Right kidney (tissue), 1 donor: ENCODE results near the gene ANKFN1.

Source experiments
- DNase-seq: peaks from one replicate; pipeline ENCODE4 v3.0.0-alpha.2; 2016

Gene ANKFN1

DNA sequence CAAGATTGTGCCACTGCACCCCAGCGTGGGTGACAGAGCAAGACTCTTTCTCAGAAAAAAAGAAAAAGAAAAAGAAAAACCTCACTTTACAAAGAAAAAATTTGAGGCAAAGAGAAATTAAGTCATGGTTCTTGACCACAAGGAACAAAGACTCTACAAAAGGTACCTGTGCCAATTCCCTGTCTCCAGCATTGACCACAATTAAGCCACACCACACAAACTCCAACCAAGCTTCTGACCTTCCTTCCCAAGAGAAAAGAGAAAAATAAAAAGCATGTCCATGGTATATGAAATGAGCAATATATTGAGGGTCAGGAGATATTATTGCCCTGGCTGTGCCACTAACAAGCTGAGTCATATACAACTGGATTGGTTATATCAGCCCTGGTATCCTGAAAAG lies 293.9 kb downstream of the ANKFN1 start:
- no peak for DNase-seq

GRCh38 chr17:56448371-56448770 lies 295.1 kb downstream of the ANKFN1 start:
- no peak for DNase-seq

GRCh38 chr17:56449176-56449575 lies 295.9 kb downstream of the ANKFN1 start:
- no peak for DNase-seq

DNA sequence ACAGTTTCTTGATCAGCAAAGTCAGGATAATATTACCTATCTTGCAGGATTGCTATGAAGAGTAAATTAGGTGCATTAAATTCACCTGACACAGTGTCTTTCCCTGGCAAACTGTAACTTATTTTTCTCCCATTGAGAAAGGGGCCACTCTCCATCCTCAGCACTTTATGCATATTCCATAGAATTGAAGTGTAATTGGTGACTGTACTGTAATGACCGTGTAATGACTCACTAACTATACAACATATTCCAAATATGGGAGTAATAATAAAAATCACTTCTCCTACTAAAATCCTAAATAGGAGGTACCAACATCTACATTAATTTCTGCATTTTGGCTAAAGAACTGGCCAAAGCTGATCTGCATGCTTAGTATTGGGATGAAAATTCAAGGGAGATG lies 298.4 kb downstream of the ANKFN1 start:
- DNase-seq: no peak

DNA sequence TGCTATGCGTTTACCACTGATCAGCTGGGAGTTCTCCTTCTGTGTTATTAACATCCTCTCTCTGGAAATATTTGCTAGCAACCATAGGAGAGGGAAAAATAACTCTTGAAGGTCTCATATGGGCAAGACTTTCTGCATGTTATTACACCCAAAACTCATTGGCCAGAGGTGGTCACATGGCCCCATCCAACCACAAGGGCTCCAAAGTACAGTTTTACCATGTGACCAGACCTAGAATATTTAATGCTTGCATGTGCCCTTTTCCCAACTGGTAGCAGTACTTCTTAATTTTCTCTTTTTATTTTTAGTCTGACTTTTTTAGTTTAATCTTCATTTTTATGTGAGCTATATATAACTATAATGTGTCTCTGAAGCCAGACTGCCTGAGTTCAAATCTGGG lies 299.2 kb downstream of the ANKFN1 start:
- no peak for DNase-seq

DNA sequence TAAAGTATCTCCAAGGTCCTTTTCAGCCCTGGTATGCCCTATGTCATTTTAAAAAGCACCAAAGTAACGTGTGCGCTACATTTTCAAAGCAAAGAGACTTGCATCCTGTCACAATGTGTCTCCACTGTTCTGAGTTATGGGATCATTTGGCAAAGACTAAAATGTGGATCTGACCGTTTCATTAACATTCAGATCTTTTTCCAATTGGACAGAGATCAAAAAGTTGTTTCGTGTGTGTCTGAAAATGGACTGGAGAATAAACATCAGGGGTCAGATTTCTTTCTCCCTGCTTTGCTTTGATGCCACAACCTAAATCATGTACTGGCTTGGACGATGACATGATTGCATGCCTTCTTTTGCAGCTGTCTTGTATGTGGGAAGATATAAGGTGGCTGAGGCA lies 304.2 kb downstream of the ANKFN1 start:
- no peak for DNase-seq

DNA sequence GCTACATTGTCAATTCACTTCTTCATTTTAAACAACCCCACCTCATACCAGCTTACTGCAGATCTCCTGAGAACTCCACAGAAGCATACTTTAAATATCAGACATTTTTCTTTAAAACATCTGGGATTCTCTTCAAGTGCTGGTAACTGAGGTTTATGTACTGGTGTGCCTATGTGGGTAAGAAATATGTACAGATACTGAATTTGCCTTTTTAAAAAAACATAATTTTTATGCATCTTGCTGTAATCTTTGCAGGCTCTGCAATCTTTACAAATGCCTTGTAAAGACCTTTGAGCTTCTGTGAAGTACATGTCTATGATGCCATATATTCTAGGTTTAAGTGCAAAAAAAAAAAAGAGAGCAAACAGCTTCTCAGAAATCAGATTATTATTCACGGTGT lies 312.6 kb downstream of the ANKFN1 start:
- DNase-seq: no peak

DNA sequence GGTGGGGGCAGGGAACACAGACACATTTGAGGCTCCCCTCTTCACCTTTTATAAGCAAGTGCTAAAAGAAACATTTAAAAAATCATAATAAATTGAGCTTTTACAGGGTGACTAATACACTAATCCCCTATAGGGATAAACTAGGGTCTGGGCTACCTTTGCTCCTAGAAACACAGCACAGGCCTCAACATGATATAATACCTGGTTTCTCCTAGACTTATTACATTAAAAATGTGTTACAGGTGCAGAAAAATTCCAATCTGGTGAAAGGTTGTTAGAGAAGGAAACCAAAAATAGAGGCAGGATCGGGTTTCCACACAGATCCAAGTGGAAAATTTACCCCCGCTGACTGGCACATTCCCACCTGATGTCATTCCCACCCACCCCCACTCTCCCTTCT lies 315.6 kb downstream of the ANKFN1 start:
- no peak for DNase-seq

DNA sequence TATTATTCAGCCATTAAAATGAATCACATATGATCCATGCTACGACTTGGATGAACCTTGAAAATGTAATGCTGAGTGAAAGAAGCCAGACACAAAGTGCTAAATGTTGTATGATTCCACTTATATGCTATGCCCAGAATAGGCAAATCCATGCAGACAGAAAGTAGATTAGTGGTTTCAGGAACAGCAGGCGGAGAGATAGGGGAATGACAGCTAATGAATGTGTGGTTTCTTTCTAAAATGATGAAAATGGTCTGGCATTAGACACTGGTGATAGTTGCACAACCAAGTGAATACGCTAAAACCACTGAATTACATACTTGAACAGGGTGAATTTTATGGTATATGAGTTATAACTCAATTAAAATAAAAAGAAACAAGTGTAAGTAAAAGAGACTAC lies 318.4 kb downstream of the ANKFN1 start:
- DNase-seq: no peak

- no peak for DNase-seq
Measured at GRCh38 chr17:56475116-56475515, 321.8 kb downstream of the ANKFN1 start.

GRCh38 chr17:56478836-56479447 lies 325.7 kb downstream of the ANKFN1 start:
- no peak for DNase-seq

- no peak for DNase-seq
Measured at GRCh38 chr17:56480501-56480900, 327.2 kb downstream of the ANKFN1 start.

DNA sequence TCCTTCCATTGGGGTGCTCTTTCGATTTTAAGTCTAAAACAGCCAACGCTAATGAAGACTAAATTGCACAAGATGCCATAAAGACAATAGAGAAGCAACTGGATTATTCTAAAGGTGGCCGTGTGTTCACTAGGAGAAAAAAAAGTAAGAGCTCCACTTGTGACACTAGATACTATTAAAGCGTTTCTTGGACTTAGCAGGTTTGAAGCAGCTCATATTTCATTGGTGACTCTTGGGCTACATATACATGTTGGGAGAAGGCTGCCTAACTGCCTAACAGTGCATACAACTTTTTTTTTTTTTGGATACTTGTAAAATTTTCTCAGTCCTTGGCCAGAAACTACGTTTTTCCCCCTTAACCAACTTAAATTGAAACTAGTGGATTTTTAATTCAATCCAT lies 328.4 kb downstream of the ANKFN1 start:
- DNase-seq: no peak

- DNase-seq: no peak
Measured at GRCh38 chr17:56482229-56482628, 329.0 kb downstream of the ANKFN1 start.

DNA sequence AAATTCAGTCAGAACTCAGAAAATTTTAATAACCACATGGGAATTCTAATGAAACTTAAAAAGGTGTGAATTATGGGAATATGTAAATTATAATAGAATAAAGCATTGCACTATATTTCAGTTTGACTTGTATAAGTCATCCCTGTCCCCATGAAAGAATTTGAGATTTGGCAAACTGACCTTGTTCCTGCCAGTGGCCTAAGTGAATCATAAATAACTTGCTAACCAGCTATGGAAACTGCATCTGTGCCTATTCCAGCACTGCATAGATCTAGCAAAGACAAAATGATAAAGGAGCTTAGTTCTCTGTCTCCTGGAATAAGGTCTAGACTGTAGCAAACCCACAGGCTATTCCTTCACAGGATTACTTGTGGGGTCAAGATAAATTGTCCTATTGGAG lies 333.5 kb downstream of the ANKFN1 start:
- DNase-seq: no peak

DNA sequence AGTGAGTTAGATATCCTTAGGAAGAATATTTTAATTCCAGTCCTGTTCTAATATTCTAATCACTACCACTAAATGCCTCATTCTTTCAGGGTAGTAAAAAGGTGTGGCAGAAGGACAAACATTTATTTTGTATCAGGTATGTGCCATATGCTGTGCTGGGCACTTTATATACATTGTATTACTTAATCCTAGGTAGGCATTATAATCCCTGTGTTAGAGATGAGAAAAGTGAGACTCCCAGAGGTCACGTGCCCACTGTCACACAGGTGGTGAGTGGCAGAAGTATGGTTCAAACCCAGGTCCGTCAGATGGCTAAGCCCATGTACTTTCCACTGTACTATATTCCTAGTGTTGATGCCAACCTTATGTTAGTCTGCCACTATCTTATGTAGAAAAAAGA lies 335.5 kb downstream of the ANKFN1 start:
- no peak for DNase-seq

DNA sequence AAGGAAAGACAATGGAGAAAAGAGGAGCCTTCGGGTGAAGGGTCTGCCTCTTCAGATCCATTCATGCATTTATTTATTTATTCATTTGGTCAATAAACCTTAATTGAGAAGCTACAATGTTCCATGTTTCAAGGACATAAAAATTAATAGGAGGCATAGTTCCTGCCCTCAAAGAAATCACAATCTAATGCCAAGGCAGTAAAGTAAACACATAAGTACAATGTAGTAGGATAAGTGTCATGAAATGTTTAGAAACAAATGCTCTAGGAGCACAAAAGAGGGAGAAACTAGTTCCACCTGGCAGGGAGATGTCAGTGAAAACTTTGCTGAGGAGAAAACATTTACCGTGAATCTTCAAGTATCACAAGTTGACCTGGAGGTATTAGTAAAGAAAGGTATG lies 336.7 kb downstream of the ANKFN1 start:
- no peak for DNase-seq

DNA sequence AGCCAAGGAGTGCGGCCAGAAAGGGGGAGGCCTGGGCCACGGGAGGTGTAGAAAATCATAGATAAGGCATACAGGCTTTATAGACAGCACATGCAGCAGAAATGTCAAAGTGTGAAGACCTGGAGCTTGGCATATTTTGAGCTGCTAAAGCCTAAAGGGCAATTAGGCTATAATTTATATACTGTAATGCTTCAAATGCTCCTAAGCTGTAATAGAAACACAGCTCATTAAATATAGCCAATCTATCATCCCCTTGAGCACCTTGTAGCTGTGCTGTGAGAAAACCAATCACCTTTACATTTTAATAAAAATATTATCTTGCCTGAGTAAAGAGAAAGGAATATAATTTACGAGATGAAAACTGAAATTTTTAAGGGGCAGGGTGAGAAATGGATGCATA lies 342.3 kb downstream of the ANKFN1 start:
- no peak for DNase-seq

GRCh38 chr17:56497132-56497531 lies 343.9 kb downstream of the ANKFN1 start:
- no peak for DNase-seq

- DNase-seq: no peak
Measured at GRCh38 chr17:56499799-56500388, 346.6 kb downstream of the ANKFN1 start.

DNA sequence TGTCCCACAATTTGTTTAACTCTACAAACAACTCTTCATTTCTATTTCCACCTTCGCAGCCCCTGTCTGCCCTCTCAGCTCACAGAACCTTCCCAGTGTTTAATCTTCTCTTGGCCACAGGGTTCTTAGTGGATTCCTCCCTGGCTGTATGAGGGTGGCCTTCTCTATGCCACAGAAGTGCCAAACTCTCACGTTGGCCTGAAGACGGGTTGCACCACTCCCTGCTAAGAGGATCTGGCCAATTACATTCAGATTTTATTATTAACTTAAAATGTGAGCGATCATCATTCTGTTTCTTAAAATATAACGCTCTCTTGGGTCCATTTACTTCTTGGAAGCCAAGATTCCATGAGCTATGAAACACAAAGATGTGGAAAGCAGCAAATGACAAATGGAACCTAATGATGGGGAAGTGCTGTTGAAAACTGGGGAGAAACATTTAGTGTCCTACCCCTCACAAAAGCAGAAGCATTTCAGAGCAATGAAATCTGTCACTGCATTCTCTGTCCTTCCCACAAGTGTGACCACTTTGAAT lies 348.9 kb downstream of the ANKFN1 start:
- no peak for DNase-seq

DNA sequence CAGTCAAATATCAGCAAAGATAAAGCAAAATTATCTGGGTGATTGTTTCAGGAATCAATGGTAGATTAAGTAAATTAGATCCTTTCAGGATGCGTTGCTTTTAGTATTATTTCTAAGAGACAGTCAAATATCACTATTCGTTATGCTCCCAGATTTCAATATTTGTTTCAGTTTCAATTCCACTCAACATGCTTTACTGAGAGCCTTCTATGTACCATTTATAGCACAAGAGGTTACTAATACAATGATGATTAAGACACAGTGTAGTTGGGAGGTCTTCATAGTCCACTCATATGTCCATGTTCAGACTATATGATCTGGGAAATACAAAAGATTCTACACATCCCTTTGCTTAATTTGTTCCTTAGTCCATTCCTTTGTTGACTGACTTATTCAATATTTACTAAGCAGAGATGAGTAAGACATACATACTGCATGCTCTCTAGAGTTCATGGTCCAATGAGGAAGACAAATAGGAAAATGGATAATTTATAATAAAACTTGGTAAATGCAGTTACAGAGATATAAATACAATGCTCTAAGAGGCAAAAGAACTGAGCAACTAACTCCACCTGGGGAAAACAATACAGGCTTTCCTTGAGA lies 352.0 kb downstream of the ANKFN1 start:
- no peak for DNase-seq

- no peak for DNase-seq
Measured at GRCh38 chr17:56506349-56506748, 353.1 kb downstream of the ANKFN1 start.
